Thyroid gland (tissue), 4 donors: ENCODE data around the gene CCDC70. TPM values are rescaled to one million over a fixed set of nuclear protein-coding genes. Genes with fewer than 3 reads are reported as not detected.

ENCODE experiments used
- DNase-seq, 2 donors: peaks; one replicate each; pipeline ENCODE4 v3.0.0-alpha.2; 2019
- H3K27ac ChIP-seq, 3 donors: fragments of 200-600 bp; sonication (generic); 1 replicate in 2 of 3; 2 replicates in 1 of 3; pipeline ENCODE4 v1.5.1; 2016 to 2019; ENCODE audit warnings: mild to moderate bottlenecking in 1 of 3, moderate library complexity in 1 of 3
- H3K27me3 ChIP-seq: fragments of 200-600 bp; sonication (generic); one replicate; pipeline ENCODE4 v1.5.1; 2019
- H3K36me3 ChIP-seq, 2 donors: fragments of 200-600 bp; sonication (generic); one replicate each; pipeline ENCODE4 v1.5.1; 2016 to 2019
- H3K4me1 ChIP-seq, 2 donors: fragments of 200-600 bp; sonication (generic); one replicate each; pipeline ENCODE4 v1.5.1; 2017 to 2019
- H3K4me3 ChIP-seq, 3 donors: fragments of 200-600 bp; sonication (generic); replicated peaks in 1 of 3; 1 replicate in 2 of 3; 2 replicates in 1 of 3; pipeline ENCODE4 v1.5.1; 2016; ENCODE audit warnings: mild to moderate bottlenecking in 1 of 3
- H3K9me3 ChIP-seq: fragments of 200-600 bp; sonication (generic); one replicate; pipeline ENCODE4 v1.5.1; 2017
- CTCF ChIP-seq, 6 experiments: fragments of 200-600 bp in 3 of 6; fragments of 450-650 bp in 3 of 6; sonication (generic) in 3 of 6; IDR thresholded peaks; one replicate each; pipeline ENCODE4 v1.5.1; 2016 to 2019; ENCODE audit warnings: antibody characterized with exemption in 6 of 6, mild to moderate bottlenecking in 2 of 6, inconsistent platforms in 1 of 6, moderate library complexity in 1 of 6
- POLR2A ChIP-seq, 2 donors: fragments of 450-650 bp; IDR thresholded peaks; one replicate each; pipeline ENCODE4 v1.6.1; 2017; ENCODE audit warnings: antibody characterized with exemption in 2 of 2, mild to moderate bottlenecking in 2 of 2, moderate library complexity in 1 of 2
- WGBS, 2 donors: methylation state at CpG; one replicate each; pipeline ENCODE4 v1.1.5; 2017; 5-methylcytosine and 5-hydroxymethylcytosine counted together
- intact Hi-C: fragments of 100-400 bp; cut with DNase I; formaldehyde crosslinking; loops from one replicate; pipeline ENCODE4 v1.15.1; 2023
- total RNA-seq, 4 donors: library from RNA; depleted of rRNA; stranded (reverse); fragments of >200 nt; gene quantifications; one replicate each; pipeline ENCODE4 v1.2.3, GENCODE V29; 2016

The CCDC70 gene
- total RNA-seq, 4 donors from 2014 or later: 0.40 TPM; not detected in 3

- no peak for TF ChIP-seq CTCF (IDR thresholded peaks at IDR 0.05)
- TF ChIP-seq POLR2A (IDR thresholded peaks at IDR 0.05): no peak
- intact Hi-C loops: no loop called here
- Histone ChIP-seq H3K27ac (no peak overlapping the region), H3K4me3 (no peak overlapping the region), H3K9me3 (no peaks in the 10 kb centered on the region), H3K36me3 (no peaks in the 10 kb centered on the region), H3K27me3 (no peaks in the 10 kb centered on the region), H3K4me1 (no peaks in the 10 kb centered on the region)
- no peak for DNase-seq
- 88 to 89% methylated on average over 2 of the region's 2 CpGs for WGBS, 2 donors
Measured at GRCh38 chr13:51885651-51886050, 23.9 kb downstream of the CCDC70 start.

- DNase-seq: no peak
- H3K36me3 ChIP-seq: no peaks in the 10 kb centered on the region
- H3K4me3 ChIP-seq: no peak overlapping the region
- WGBS, 2 donors: 67 to 69% methylated on average over 2 of the region's 2 CpGs
- no peaks in the 10 kb centered on the region for H3K9me3 ChIP-seq
- H3K27me3 ChIP-seq: no peaks in the 10 kb centered on the region
- H3K4me1 ChIP-seq: no peaks in the 10 kb centered on the region
- intact Hi-C loops: no loop called here
- H3K27ac ChIP-seq: no peak overlapping the region
- no peak for TF ChIP-seq CTCF (IDR thresholded peaks at IDR 0.05)
- TF ChIP-seq POLR2A (IDR thresholded peaks at IDR 0.05): no peak
Measured at GRCh38 chr13:51887468-51887867, 25.7 kb downstream of the CCDC70 start.

GRCh38 chr13:51892657-51893056, 30.9 kb downstream of the CCDC70 start:
- WGBS, 2 donors: 71 to 78% methylated on average over 3 of the region's 3 CpGs

GRCh38 chr13:51894239-51894638, 32.5 kb downstream of the CCDC70 start:
- intact Hi-C loops: no loop called here
- Histone ChIP-seq H3K4me1 (no peaks in the 10 kb centered on the region), H3K9me3 (no peaks in the 10 kb centered on the region), H3K4me3 (no peak overlapping the region), H3K27me3 (no peaks in the 10 kb centered on the region), H3K36me3 (no peaks in the 10 kb centered on the region), H3K27ac (no peak overlapping the region)
- WGBS, 2 donors: 93 to 95% methylated on average over 4 of the region's 4 CpGs
- DNase-seq: no peak
- TF ChIP-seq POLR2A (IDR thresholded peaks at IDR 0.05) (no peak), CTCF (IDR thresholded peaks at IDR 0.05) (no peak)

More at GRCh38 chr13:51892657-51893056, 30.9 kb downstream of the CCDC70 start:
- Histone ChIP-seq H3K4me3 (no peak overlapping the region), H3K4me1 (no peaks in the 10 kb centered on the region), H3K27me3 (no peaks in the 10 kb centered on the region), H3K36me3 (no peaks in the 10 kb centered on the region), H3K9me3 (no peaks in the 10 kb centered on the region), H3K27ac (no peak overlapping the region)
- no peak for DNase-seq
- TF ChIP-seq CTCF (IDR thresholded peaks at IDR 0.05) (no peak), POLR2A (IDR thresholded peaks at IDR 0.05) (no peak)
- intact Hi-C loops: no loop called here

- no peaks in the 10 kb centered on the region for H3K9me3 ChIP-seq
- no peaks in the 10 kb centered on the region for H3K27me3 ChIP-seq
- 29 to 36% methylated on average over 7 of the region's 9 CpGs for WGBS, 2 donors
- H3K4me3 ChIP-seq: no peak overlapping the region
- no peaks in the 10 kb centered on the region for H3K4me1 ChIP-seq
- DNase-seq: peak; percentile 63 to 70
- intact Hi-C loops: loop anchor here (5.0 kb wide), 1 partner anchor 231 kb away; the partner anchor contains the start of gene NEK5
- no peaks in the 10 kb centered on the region for H3K36me3 ChIP-seq
- no peak overlapping the region for H3K27ac ChIP-seq
- no peak for TF ChIP-seq POLR2A (IDR thresholded peaks at IDR 0.05)
- peak; percentile 22 to 68 (median 46) for TF ChIP-seq CTCF (IDR thresholded peaks at IDR 0.05)
Measured at GRCh38 chr13:51895906-51896888, 34.4 kb downstream of the CCDC70 start.
